Thymus (tissue), 11 donors: Measurements from ENCODE around the gene ADPRHL1. TPM values are rescaled to one million over a fixed set of nuclear protein-coding genes. Genes with fewer than 3 reads are reported as not detected.

Experiments used
- DNase-seq, 9 donors: peaks; one replicate each; pipeline ENCODE4 v3.0.0-alpha.2; 2013; ENCODE audit warnings: low spot score in 9 of 9, low read depth in 6 of 9, missing footprints in 1 of 9
- H3K27ac ChIP-seq, 2 donors: one replicate each; pipeline ENCODE4 v1.5.1; 2013; ENCODE audit warnings: control low read depth in 1 of 2, low read depth in 1 of 2, low read length in 1 of 2, mild to moderate bottlenecking in 1 of 2, moderate library complexity in 1 of 2
- H3K27me3 ChIP-seq, 2 donors: one replicate each; pipeline ENCODE4 v1.5.1; 2013; ENCODE audit warnings: low read length in 1 of 2; ENCODE audit not compliant: control insufficient read depth in 2 of 2, insufficient read depth in 1 of 2
- H3K36me3 ChIP-seq, 2 donors: one replicate each; pipeline ENCODE4 v1.5.1; 2013; ENCODE audit warnings: low read length in 1 of 2, mild to moderate bottlenecking in 1 of 2, moderate library complexity in 1 of 2; ENCODE audit not compliant: control insufficient read depth in 2 of 2, insufficient read depth in 2 of 2
- H3K4me1 ChIP-seq, 2 donors: one replicate each; pipeline ENCODE4 v1.5.1; 2013; ENCODE audit warnings: low read length in 2 of 2; ENCODE audit not compliant: control insufficient read depth in 2 of 2, insufficient read depth in 2 of 2
- H3K4me3 ChIP-seq, 2 donors: one replicate each; pipeline ENCODE4 v1.5.1; 2013; ENCODE audit warnings: low read length in 2 of 2, control low read depth in 1 of 2, mild to moderate bottlenecking in 1 of 2
- H3K9me3 ChIP-seq, 2 donors: one replicate each; pipeline ENCODE4 v1.5.1; 2013; ENCODE audit warnings: low read length in 1 of 2, mild to moderate bottlenecking in 1 of 2; ENCODE audit not compliant: control insufficient read depth in 2 of 2, insufficient read depth in 1 of 2
- WGBS: extraction: QIAGEN DNeasy Blood & Tissue Kit; methylation state at CpG from one replicate; pipeline ENCODE4 v1.1.7; 2013; 5-methylcytosine and 5-hydroxymethylcytosine counted together
- polyA plus RNA-seq: library from polyadenylated mRNA; stranded (reverse); fragments of 200-250 nt; gene quantifications from one replicate; pipeline ENCODE4 v1.2.3, GENCODE V29; 2013
- total RNA-seq: library from RNA; stranded (reverse); fragments of 120-200 nt; gene quantifications from one replicate; pipeline ENCODE4 v1.2.4, GENCODE V29; 2013
- donor health status: healthy.

Gene ADPRHL1
- total and polyA plus RNA-seq, 2 donors = 1.2 to 1.6 TPM

GRCh38 chr13:113350065-113350937 is 103.0 kb downstream of the ADPRHL1 start:
- DNase-seq = no peak
- 89% methylated on average over 32 of the region's 32 CpGs for WGBS
- H3K4me3 ChIP-seq = no peak overlapping the region
- H3K9me3 ChIP-seq = peaks cover 4 to 32% of the 10 kb centered on the region in 2 donors
- no peaks in the 10 kb centered on the region for H3K27me3 ChIP-seq
- no peaks in the 10 kb centered on the region for H3K36me3 ChIP-seq
- H3K27ac ChIP-seq = no peak overlapping the region
- no peaks in the 10 kb centered on the region for H3K4me1 ChIP-seq

Other genes with a start within 250 kb of the ADPRHL1 start
- gene PCID2, start 244.8 kb downstream of the ADPRHL1 start, total RNA-seq = 53.6 TPM
- 63.3 TPM for gene PCID2, start 244.8 kb downstream of the ADPRHL1 start, polyA plus RNA-seq
- gene CUL4A, start 243.9 kb downstream of the ADPRHL1 start, total RNA-seq = 41.6 TPM
- gene CUL4A, start 243.9 kb downstream of the ADPRHL1 start, polyA plus RNA-seq = 57.3 TPM
- gene LAMP1, start 156.2 kb downstream of the ADPRHL1 start, total RNA-seq = 50.7 TPM
- 85.4 TPM for gene LAMP1, start 156.2 kb downstream of the ADPRHL1 start, polyA plus RNA-seq
- gene GRTP1, start 89.4 kb downstream of the ADPRHL1 start, total RNA-seq = 2.2 TPM
- 5.0 TPM for gene GRTP1, start 89.4 kb downstream of the ADPRHL1 start, polyA plus RNA-seq
- 9.8 TPM for gene DCUN1D2, start 37.2 kb upstream of the ADPRHL1 start, total RNA-seq
- gene DCUN1D2, start 37.2 kb upstream of the ADPRHL1 start, polyA plus RNA-seq = 22.5 TPM
- gene TFDP1, start 131.3 kb upstream of the ADPRHL1 start, total RNA-seq = 46.3 TPM
- gene TFDP1, start 131.3 kb upstream of the ADPRHL1 start, polyA plus RNA-seq = 30.0 TPM
- 0.38 TPM for gene ATP4B, start 204.7 kb upstream of the ADPRHL1 start, total RNA-seq
- 0.34 TPM for gene ATP4B, start 204.7 kb upstream of the ADPRHL1 start, polyA plus RNA-seq
- gene GRK1, start 213.7 kb upstream of the ADPRHL1 start, total RNA-seq = 0.14 TPM
- 0.11 TPM for gene GRK1, start 213.7 kb upstream of the ADPRHL1 start, polyA plus RNA-seq